B cell (primary cell): Measurements from ENCODE around the gene TMEM80. TPM values are rescaled to one million over a fixed set of nuclear protein-coding genes. Genes with fewer than 3 reads are reported as not detected.

ENCODE experiments used
- ATAC-seq: fragments of 200-7000 bp; cut with Tn5 transposase; one replicate; pipeline ENCODE4 v1.10.0; 2021; ENCODE audit warnings: low read depth, mild to moderate bottlenecking, moderate number of reproducible peaks, moderate library complexity
- CTCF ChIA-PET: fragments of 350-600 bp; sonication (Branson Sonifier 250); formaldehyde crosslinking; loops from one replicate; lab custom pipeline; 2021; ENCODE audit warnings: antibody characterized with exemption, inconsistent platforms; lab: Charles Lee
- POLR2A ChIA-PET: fragments of 350-600 bp; sonication (Branson Sonifier 250); formaldehyde crosslinking; loops from one replicate; lab custom pipeline; 2021; ENCODE audit warnings: antibody characterized with exemption; lab: Charles Lee
- DNase-seq: peaks from one replicate; pipeline ENCODE4 v3.0.0; 2013
- H2AFZ ChIP-seq: 2 replicates; pipeline ENCODE4 v1.6.1; 2012; ENCODE audit warnings: mild to moderate bottlenecking, low read depth, low read length; ENCODE audit not compliant: insufficient read depth, poor library complexity, severe bottlenecking
- H3K27ac ChIP-seq, 2 donors: 1 replicate in 1 of 2; 2 replicates in 1 of 2; pipeline ENCODE4 v1.5.1; 2012 to 2013; ENCODE audit warnings: low read length in 2 of 2, mild to moderate bottlenecking in 2 of 2, moderate library complexity in 1 of 2
- H3K27me3 ChIP-seq, 4 experiments: fragments of 200-600 bp in 1 of 4; sonication (generic) in 1 of 4; replicated peaks in 1 of 4; 1 replicate in 2 of 4; 2 replicates in 2 of 4; pipeline versions ENCODE4 v1.6.1 to v1.7.0; 2013 to 2016; ENCODE audit warnings: low read length in 3 of 4, mild to moderate bottlenecking in 2 of 4, mixed read lengths in 1 of 4, moderate library complexity in 1 of 4; ENCODE audit not compliant: insufficient read depth in 4 of 4, control insufficient read depth in 3 of 4; ENCODE audit errors: control extremely low read depth in 1 of 4
- H3K36me3 ChIP-seq, 2 experiments: replicated peaks in 1 of 2; 1 replicate in 1 of 2; 2 replicates in 1 of 2; pipeline versions ENCODE4 v1.6.1 to v1.7.1; 2013; ENCODE audit warnings: low read length in 1 of 2; ENCODE audit not compliant: insufficient read depth in 2 of 2, control insufficient read depth in 1 of 2; ENCODE audit errors: control extremely low read depth in 1 of 2, extremely low read depth in 1 of 2
- H3K4me1 ChIP-seq, 2 donors: fragments of 200-600 bp in 1 of 2; sonication (generic) in 1 of 2; 1 replicate in 1 of 2; 2 replicates in 1 of 2; pipeline versions ENCODE4 v1.5.1 to v1.6.1; 2013 to 2017; ENCODE audit warnings: low read length in 2 of 2; ENCODE audit not compliant: control insufficient read depth in 2 of 2, insufficient read depth in 2 of 2
- H3K4me2 ChIP-seq: replicated peaks from 2 replicates; pipeline ENCODE3; 2012; ENCODE audit warnings: mild to moderate bottlenecking, low read depth, low read length; ENCODE audit not compliant: poor library complexity, severe bottlenecking
- H3K4me3 ChIP-seq, 5 experiments: fragments of 200-600 bp in 1 of 5; sonication (generic) in 1 of 5; 1 replicate in 3 of 5; 2 replicates in 2 of 5; pipeline versions ENCODE4 v1.5.1 to v1.7.0; 2011 to 2016; ENCODE audit warnings: low read length in 4 of 5, mild to moderate bottlenecking in 4 of 5, low read depth in 2 of 5, control low read depth in 1 of 5, moderate library complexity in 1 of 5; ENCODE audit not compliant: insufficient read depth in 1 of 5; ENCODE audit errors: control extremely low read depth in 1 of 5, extremely low read depth in 1 of 5
- H3K79me2 ChIP-seq: fragments of 200-600 bp; sonication (generic); one replicate; pipeline ENCODE4 v1.6.0; 2016; ENCODE audit warnings: low read length; ENCODE audit not compliant: control insufficient read depth, insufficient read depth
- H3K9ac ChIP-seq: fragments of 200-600 bp; sonication (generic); 2 replicates; pipeline ENCODE4 v1.6.1; 2017; ENCODE audit warnings: mild to moderate bottlenecking, low read length, moderate library complexity
- H3K9me3 ChIP-seq, 3 donors: one replicate each; pipeline versions ENCODE4 v1.6.1 to v1.7.1; 2013; ENCODE audit warnings: low read length in 2 of 3; ENCODE audit not compliant: control insufficient read depth in 2 of 3, insufficient read depth in 1 of 3; ENCODE audit errors: control extremely low read depth in 1 of 3
- H4K20me1 ChIP-seq: 2 replicates; pipeline ENCODE4 v1.6.0; 2012; ENCODE audit warnings: mild to moderate bottlenecking, low read length; ENCODE audit not compliant: insufficient read depth, control insufficient read depth, poor library complexity, severe bottlenecking
- H3K27ac Mint-ChIP-seq: one replicate; pipeline ENCODE4 v1.8.0; 2021; ENCODE audit warnings: mixed read lengths
- H3K27me3 Mint-ChIP-seq: one replicate; pipeline ENCODE4 v1.8.0; 2021; ENCODE audit warnings: mixed read lengths
- H3K4me1 Mint-ChIP-seq: one replicate; pipeline ENCODE4 v1.8.0; 2021; ENCODE audit warnings: mixed read lengths
- H3K4me3 Mint-ChIP-seq: one replicate; pipeline ENCODE4 v1.8.0; 2021; ENCODE audit warnings: mixed read lengths
- H3K9me3 Mint-ChIP-seq: one replicate; pipeline ENCODE4 v1.8.0; 2022; ENCODE audit warnings: mixed read lengths; ENCODE audit not compliant: insufficient read depth
- CTCF ChIP-seq: fragments of 200-600 bp; IDR thresholded peaks from one replicate; pipeline ENCODE4 v1.8.0; 2022; ENCODE audit warnings: antibody characterized with exemption, mild to moderate bottlenecking
- EZH2 ChIP-seq: IDR thresholded peaks from 2 replicates; pipeline ENCODE4 v1.6.1; 2012; ENCODE audit warnings: borderline replicate concordance, low read depth, mild to moderate bottlenecking, moderate library complexity, low read length; ENCODE audit not compliant: insufficient read depth, poor library complexity, severe bottlenecking
- WGBS: methylation state at CpG from one replicate; pipeline ENCODE4 v1.1.5; 2013; ENCODE audit warnings: missing lambda C conversion rate; ENCODE audit not compliant: insufficient coverage; 5-methylcytosine and 5-hydroxymethylcytosine counted together
- intact Hi-C: fragments of 100-400 bp; cut with micrococcal nuclease; formaldehyde crosslinking; loops from one replicate; pipeline ENCODE4 v1.10.0; 2022
- polyA plus RNA-seq: library from polyadenylated mRNA; depleted of rRNA; stranded (reverse); fragments of >200 nt; gene quantifications from 2 replicates; pipeline ENCODE4 v1.2.3, GENCODE V29; 2012
- total RNA-seq, 2 donors: library from RNA; stranded (reverse); fragments of 120-200 nt in 1 of 2; gene quantifications; 1 replicate in 1 of 2; 2 replicates in 1 of 2; pipeline versions ENCODE4 v1.2.3 to v1.2.4, GENCODE V29; 2013 to 2022

TMEM80 gene
- total and polyA plus RNA-seq, 2 donors (not counting 1 experiment from before 2014, with no cell fraction given) = 72.5 to 84.1 TPM

GRCh38 chr11:701741-702461, 6.3 kb downstream of the TMEM80 start:
- no peak for ATAC-seq
- ChIA-PET POLR2A (no interaction called here), CTCF (interaction anchor here (2.0 kb wide), 1 partner anchor 23 kb away, joined by 7 read pairs; no protein-coding TSS in a partner anchor)
- Histone ChIP-seq H4K20me1 (peaks cover 12% of the 10 kb centered on the region), H3K4me2 (no peak overlapping the region), H3K4me1 (peaks cover 16 to 22% of the 10 kb centered on the region in 2 donors), H3K9me3 (no peaks in the 10 kb centered on the region), H3K9ac (no peak overlapping the region), H2AFZ (no peak overlapping the region), H3K4me3 (no peak overlapping the region), H3K36me3 (peaks cover 0 to 19% of the 10 kb centered on the region in 2 experiments), H3K27me3 (peaks cover 0 to 12% (median 6%) of the 10 kb centered on the region in 4 experiments), H3K79me2 (peaks cover 10% of the 10 kb centered on the region), H3K27ac (no peak overlapping the region)
- no peaks in the 10 kb centered on the region for H3K27me3 Mint-ChIP-seq
- TF ChIP-seq CTCF (no peak), EZH2 (no peak)
- no peak overlapping the region for H3K4me3 Mint-ChIP-seq
- WGBS = 97% methylated on average over 21 of the region's 22 CpGs
- no peak for DNase-seq
- H3K4me1 Mint-ChIP-seq = peaks cover 18% of the 10 kb centered on the region
- no peaks in the 10 kb centered on the region for H3K9me3 Mint-ChIP-seq
- intact Hi-C loops = no loop called here
- H3K27ac Mint-ChIP-seq = no peak overlapping the region
